ENCODE measurements around the gene TMEM191C.
"Not testable (repeated sequence)": the region's sequence is repeated elsewhere in the genome, so short reads cannot be mapped to it uniquely, and the experiment has no call there.

The TMEM191C gene

GRCh38 chr22:21490556-21490955, 23.4 kb downstream of the TMEM191C start:
- DNase-seq; H3K9me3 Mint-ChIP-seq; H3K4me1 Mint-ChIP-seq; H3K27me3 Mint-ChIP-seq; H3K4me3 Mint-ChIP-seq; H3K36me3 Mint-ChIP-seq (ENCODE audit: low read depth); ATAC-seq; H3K27ac Mint-ChIP-seq: not testable (repeated sequence)

- not testable (repeated sequence) for DNase-seq, ATAC-seq
Measured at GRCh38 chr22:21492271-21492670, 25.1 kb downstream of the TMEM191C start.

GRCh38 chr22:21493789-21494782, 26.9 kb downstream of the TMEM191C start:
- not testable (repeated sequence) for H3K9me3 Mint-ChIP-seq; H3K27me3 Mint-ChIP-seq; H3K36me3 Mint-ChIP-seq (ENCODE audit: low read depth); H3K4me3 Mint-ChIP-seq; H3K4me1 Mint-ChIP-seq; ATAC-seq; DNase-seq; H3K27ac Mint-ChIP-seq

More at GRCh38 chr22:21492271-21492670, 25.1 kb downstream of the TMEM191C start:
- not testable (repeated sequence) for H3K4me3 Mint-ChIP-seq; H3K9me3 Mint-ChIP-seq; H3K27me3 Mint-ChIP-seq; H3K27ac Mint-ChIP-seq; H3K36me3 Mint-ChIP-seq (ENCODE audit: low read depth); H3K4me1 Mint-ChIP-seq

GRCh38 chr22:21497984-21498383, 30.8 kb downstream of the TMEM191C start:
- H3K4me3 Mint-ChIP-seq, H3K27ac Mint-ChIP-seq, H3K4me1 Mint-ChIP-seq: not testable (repeated sequence)

GRCh38 chr22:21498489-21498888, 31.3 kb downstream of the TMEM191C start:
- H3K4me1 Mint-ChIP-seq; H3K4me3 Mint-ChIP-seq; H3K9me3 Mint-ChIP-seq; H3K27me3 Mint-ChIP-seq; H3K27ac Mint-ChIP-seq; ATAC-seq; DNase-seq; H3K36me3 Mint-ChIP-seq (ENCODE audit: low read depth): not testable (repeated sequence)

More at GRCh38 chr22:21497984-21498383, 30.8 kb downstream of the TMEM191C start:
- not testable (repeated sequence) for H3K27me3 Mint-ChIP-seq; H3K9me3 Mint-ChIP-seq; ATAC-seq; DNase-seq; H3K36me3 Mint-ChIP-seq (ENCODE audit: low read depth)

GRCh38 chr22:21499623-21500506, 32.7 kb downstream of the TMEM191C start:
- H3K9me3 Mint-ChIP-seq; H3K4me3 Mint-ChIP-seq; H3K4me1 Mint-ChIP-seq; DNase-seq; H3K36me3 Mint-ChIP-seq (ENCODE audit: low read depth); H3K27me3 Mint-ChIP-seq; H3K27ac Mint-ChIP-seq: not testable (repeated sequence)
- ATAC-seq = peak; percentile 92

- H3K27ac Mint-ChIP-seq; DNase-seq; H3K36me3 Mint-ChIP-seq (ENCODE audit: low read depth); H3K4me1 Mint-ChIP-seq; H3K4me3 Mint-ChIP-seq; H3K9me3 Mint-ChIP-seq; ATAC-seq; H3K27me3 Mint-ChIP-seq: not testable (repeated sequence)
Measured at GRCh38 chr22:21510397-21510796, 43.2 kb downstream of the TMEM191C start.

- not testable (repeated sequence) for H3K9me3 Mint-ChIP-seq; H3K4me3 Mint-ChIP-seq; H3K27ac Mint-ChIP-seq; H3K36me3 Mint-ChIP-seq (ENCODE audit: low read depth); H3K27me3 Mint-ChIP-seq; DNase-seq; H3K4me1 Mint-ChIP-seq; ATAC-seq
Measured at GRCh38 chr22:21512022-21512421, 44.8 kb downstream of the TMEM191C start.

GRCh38 chr22:21514117-21514516, 46.9 kb downstream of the TMEM191C start:
- not testable (repeated sequence) for DNase-seq; H3K9me3 Mint-ChIP-seq; H3K4me3 Mint-ChIP-seq; H3K36me3 Mint-ChIP-seq (ENCODE audit: low read depth); H3K27me3 Mint-ChIP-seq; H3K4me1 Mint-ChIP-seq; H3K27ac Mint-ChIP-seq
- peak; percentile 72 for ATAC-seq

- not testable (repeated sequence) for DNase-seq; H3K27me3 Mint-ChIP-seq; ATAC-seq; H3K36me3 Mint-ChIP-seq (ENCODE audit: low read depth); H3K4me1 Mint-ChIP-seq; H3K4me3 Mint-ChIP-seq; H3K27ac Mint-ChIP-seq; H3K9me3 Mint-ChIP-seq
Measured at GRCh38 chr22:21515234-21515633, 48.0 kb downstream of the TMEM191C start.

GRCh38 chr22:21516522-21516921, 49.3 kb downstream of the TMEM191C start:
- H3K27me3 Mint-ChIP-seq, H3K9me3 Mint-ChIP-seq, H3K4me1 Mint-ChIP-seq: not testable (repeated sequence)

GRCh38 chr22:21516970-21517764, 50.0 kb downstream of the TMEM191C start:
- H3K4me3 Mint-ChIP-seq; DNase-seq; H3K36me3 Mint-ChIP-seq (ENCODE audit: low read depth): not testable (repeated sequence)

More at GRCh38 chr22:21516522-21516921, 49.3 kb downstream of the TMEM191C start:
- not testable (repeated sequence) for DNase-seq; H3K4me3 Mint-ChIP-seq; ATAC-seq; H3K36me3 Mint-ChIP-seq (ENCODE audit: low read depth); H3K27ac Mint-ChIP-seq

More at GRCh38 chr22:21516970-21517764, 50.0 kb downstream of the TMEM191C start:
- not testable (repeated sequence) for H3K4me1 Mint-ChIP-seq, H3K27ac Mint-ChIP-seq, H3K9me3 Mint-ChIP-seq, H3K27me3 Mint-ChIP-seq
- ATAC-seq = peak; percentile 79
